Neural crest cell (in vitro differentiated cells): ENCODE measurements around the gene CDK11A. TPM values are rescaled to one million over a fixed set of nuclear protein-coding genes. Genes with fewer than 3 reads are reported as not detected.

Experiments used
- DNase-seq: peaks from one replicate; pipeline ENCODE4 v3.0.0; 2021; ENCODE audit warnings: low read depth, mixed read lengths, low spot score
- H3K27ac Mint-ChIP-seq: one replicate; pipeline ENCODE4 v1.8.0; 2021; ENCODE audit warnings: mild to moderate bottlenecking, mixed read lengths; ENCODE audit not compliant: unreplicated experiment
- H3K27me3 Mint-ChIP-seq: 2 replicates; pipeline ENCODE4 v1.8.0; 2021; ENCODE audit warnings: low read depth, mild to moderate bottlenecking, mixed read lengths
- H3K36me3 Mint-ChIP-seq: 2 replicates; pipeline ENCODE4 v1.8.0; 2021; ENCODE audit warnings: low read depth, mild to moderate bottlenecking, mixed read lengths
- H3K4me1 Mint-ChIP-seq: 2 replicates; pipeline ENCODE4 v1.8.0; 2021; ENCODE audit warnings: mixed read lengths
- H3K4me3 Mint-ChIP-seq: one replicate; pipeline ENCODE4 v1.8.0; 2021; ENCODE audit warnings: mild to moderate bottlenecking, mixed read lengths
- H3K9me3 Mint-ChIP-seq: 2 replicates; pipeline ENCODE4 v1.8.0; 2021; ENCODE audit warnings: mixed read lengths
- total RNA-seq: library from RNA; stranded (reverse); gene quantifications from 2 replicates; pipeline ENCODE4 v1.2.1, GENCODE V29; 2021
- TF ChIP-seq, protein P1 (sequence below): fragments of 200-600 bp; sonication (generic); conservative IDR thresholded peaks from 2 replicates; pipeline ENCODE4 v1.5.0; 2021; ENCODE audit warnings: antibody characterized with exemption, mild to moderate bottlenecking

Gene CDK11A
- total RNA-seq, 1 donor from 2014 or later, result 48.9 TPM

DNA sequence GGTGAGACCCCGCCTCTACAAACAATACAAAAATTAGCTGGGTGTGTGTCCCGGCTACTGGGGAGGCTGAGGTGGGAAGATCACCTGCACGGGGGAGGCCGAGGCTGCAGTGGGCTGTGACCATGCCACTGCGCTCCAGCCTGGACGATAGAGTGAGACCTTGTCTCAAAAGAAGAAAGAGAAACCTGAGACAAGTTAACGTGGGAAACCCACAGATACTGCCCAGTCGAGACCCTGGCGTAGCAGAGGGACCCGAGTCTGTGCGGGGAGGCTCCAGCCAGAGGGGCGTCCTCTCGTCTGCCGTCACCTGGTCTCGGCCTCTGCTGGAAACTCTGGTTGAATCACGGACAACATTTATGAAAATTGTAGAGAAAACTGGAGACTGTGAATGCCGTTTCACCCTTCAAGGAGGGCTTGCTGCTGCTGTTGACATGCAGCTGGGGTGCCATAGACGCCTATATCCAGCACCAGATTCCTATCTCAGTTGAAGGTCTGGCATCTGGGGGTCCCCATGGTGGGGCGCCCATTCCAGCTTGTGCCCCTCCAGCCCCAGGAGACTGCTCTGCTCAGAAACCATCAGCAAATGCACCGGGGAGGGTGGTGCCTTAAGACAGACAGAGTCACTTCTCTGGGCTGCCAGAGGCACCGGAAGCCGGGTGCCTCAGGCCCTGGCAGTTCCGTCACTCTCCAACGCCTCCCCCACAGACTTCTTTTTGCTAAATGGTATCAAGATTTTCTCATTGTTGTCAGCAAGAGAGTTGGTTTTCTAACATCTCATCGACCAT is 51.8 kb downstream of the CDK11A start:
- Mint-ChIP-seq H3K36me3 (peaks cover 4% of the 10 kb centered on the region), H3K27me3 (no peaks in the 10 kb centered on the region), H3K4me1 (no peaks in the 10 kb centered on the region), H3K9me3 (no peaks in the 10 kb centered on the region), H3K27ac (no peak overlapping the region), H3K4me3 (no peak overlapping the region)
- no peak for DNase-seq
- TF ChIP-seq, protein P1, sequence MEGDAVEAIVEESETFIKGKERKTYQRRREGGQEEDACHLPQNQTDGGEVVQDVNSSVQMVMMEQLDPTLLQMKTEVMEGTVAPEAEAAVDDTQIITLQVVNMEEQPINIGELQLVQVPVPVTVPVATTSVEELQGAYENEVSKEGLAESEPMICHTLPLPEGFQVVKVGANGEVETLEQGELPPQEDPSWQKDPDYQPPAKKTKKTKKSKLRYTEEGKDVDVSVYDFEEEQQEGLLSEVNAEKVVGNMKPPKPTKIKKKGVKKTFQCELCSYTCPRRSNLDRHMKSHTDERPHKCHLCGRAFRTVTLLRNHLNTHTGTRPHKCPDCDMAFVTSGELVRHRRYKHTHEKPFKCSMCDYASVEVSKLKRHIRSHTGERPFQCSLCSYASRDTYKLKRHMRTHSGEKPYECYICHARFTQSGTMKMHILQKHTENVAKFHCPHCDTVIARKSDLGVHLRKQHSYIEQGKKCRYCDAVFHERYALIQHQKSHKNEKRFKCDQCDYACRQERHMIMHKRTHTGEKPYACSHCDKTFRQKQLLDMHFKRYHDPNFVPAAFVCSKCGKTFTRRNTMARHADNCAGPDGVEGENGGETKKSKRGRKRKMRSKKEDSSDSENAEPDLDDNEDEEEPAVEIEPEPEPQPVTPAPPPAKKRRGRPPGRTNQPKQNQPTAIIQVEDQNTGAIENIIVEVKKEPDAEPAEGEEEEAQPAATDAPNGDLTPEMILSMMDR, result no peak

DNA sequence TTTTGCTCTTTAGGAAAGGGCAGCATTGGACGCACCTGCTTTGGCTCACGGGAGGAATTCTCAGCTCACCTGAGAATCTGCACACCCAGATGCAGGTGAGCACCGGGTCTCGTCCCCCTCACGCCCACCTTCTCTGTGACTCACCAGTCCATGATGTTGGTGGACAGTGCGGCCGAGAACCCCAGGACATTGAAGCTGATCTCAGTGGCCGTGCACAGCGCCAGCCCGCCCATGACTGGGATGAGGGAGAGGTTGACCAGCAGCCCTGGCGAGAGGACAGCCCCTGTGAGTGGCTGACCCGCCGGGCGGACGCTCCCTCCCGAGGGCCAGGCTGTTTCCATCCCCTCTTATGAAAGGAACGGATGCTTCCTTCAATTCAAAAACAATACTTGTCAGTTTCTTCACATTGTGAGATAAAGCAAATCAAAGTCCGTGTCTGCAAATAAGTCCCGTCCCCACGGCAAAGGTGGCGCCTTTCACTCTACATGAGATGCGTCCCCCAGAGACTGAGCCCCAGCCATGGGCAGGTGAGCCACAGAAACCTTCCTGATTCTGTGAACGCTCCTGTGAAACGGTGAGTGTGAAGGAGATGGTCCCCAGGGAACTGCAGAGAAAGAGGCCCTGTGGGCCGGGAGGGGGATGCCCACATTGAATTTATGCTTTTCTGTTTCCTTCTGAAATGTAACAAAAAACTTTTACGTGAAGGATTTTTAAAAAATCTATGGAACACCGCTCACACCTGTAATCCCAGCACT is 52.6 kb downstream of the CDK11A start:
- TF ChIP-seq, protein P1, result no peak
- Mint-ChIP-seq H3K4me1 (no peaks in the 10 kb centered on the region), H3K27me3 (no peaks in the 10 kb centered on the region), H3K36me3 (peaks cover 4% of the 10 kb centered on the region), H3K27ac (no peak overlapping the region), H3K4me3 (no peak overlapping the region), H3K9me3 (no peaks in the 10 kb centered on the region)
- no peak for DNase-seq

DNA sequence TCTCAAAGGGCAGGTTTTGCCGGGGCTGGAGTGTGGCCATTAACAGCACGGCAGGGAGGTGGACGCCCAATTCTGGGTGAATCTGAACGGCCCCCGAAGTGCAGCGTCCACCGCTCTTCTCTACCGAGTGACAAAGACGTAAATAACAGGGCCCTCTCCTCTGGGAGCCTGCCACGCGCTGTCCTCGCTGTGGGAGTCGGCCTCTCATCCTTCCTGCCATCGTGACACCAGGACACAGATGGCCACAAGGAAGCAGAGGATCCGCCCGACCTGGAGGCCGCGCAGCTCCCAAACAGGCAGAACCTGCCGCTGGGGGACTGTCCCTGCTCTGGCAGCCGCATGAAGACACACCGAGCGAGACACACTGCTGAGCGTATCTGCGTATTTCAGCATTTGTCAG is 53.3 kb downstream of the CDK11A start:
- Mint-ChIP-seq H3K9me3 (no peaks in the 10 kb centered on the region), H3K27ac (no peak overlapping the region), H3K36me3 (peaks cover 4% of the 10 kb centered on the region), H3K4me3 (no peak overlapping the region), H3K4me1 (no peaks in the 10 kb centered on the region), H3K27me3 (no peaks in the 10 kb centered on the region)
- DNase-seq, result no peak
- TF ChIP-seq, protein P1, result no peak

DNA sequence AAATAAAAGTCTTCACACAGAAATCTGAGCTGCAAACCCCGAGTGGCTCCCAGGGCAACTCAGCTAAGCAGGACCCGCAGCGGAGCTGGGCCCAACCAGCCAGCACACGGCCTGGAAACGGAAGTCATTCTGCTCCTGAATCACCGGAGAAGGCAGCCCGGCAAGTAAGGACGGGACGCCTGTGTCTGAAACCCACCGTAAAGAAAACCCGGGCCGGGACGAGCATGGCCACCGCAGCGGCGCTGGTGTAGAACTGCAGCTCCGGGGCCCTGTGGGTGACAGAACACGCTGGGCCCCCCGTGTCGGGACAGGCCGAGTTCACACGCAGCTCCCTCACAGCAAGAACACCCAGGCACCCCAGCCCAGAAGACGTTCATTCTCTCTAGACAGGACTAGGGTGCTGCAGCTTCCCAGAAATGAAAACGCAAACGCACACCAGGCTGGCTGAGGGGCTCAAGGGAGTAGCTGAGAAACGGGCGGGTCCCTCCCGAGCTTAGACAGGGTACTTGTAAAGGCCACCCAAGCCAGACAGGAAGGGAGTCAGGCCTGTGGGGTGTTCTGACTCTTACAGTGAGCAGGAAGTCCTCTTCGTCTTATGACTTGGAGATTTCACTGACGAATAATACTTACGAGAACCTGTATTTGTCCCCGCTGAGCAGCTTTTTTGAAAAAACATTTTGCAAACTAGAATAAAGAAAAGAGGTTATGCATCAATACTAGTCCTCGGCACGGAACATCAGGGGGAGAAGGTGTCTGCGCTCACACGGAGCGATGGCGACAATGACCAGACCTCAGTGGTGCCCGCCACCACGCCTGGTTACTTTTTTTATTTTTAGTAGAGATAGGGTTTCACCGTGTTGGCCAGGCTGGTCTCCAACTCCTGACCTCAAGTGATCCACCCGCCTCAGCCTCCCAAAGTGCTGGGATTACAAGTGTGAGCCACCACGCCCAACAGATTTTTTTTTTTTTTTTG is 54.4 kb downstream of the CDK11A start:
- Mint-ChIP-seq H3K27ac (no peak overlapping the region), H3K4me1 (no peaks in the 10 kb centered on the region), H3K36me3 (peaks cover 4% of the 10 kb centered on the region), H3K9me3 (no peaks in the 10 kb centered on the region), H3K27me3 (no peaks in the 10 kb centered on the region), H3K4me3 (no peak overlapping the region)
- TF ChIP-seq, protein P1, result no peak
- DNase-seq, result no peak

GRCh38 chr1:1666526-1666925 is 57.6 kb downstream of the CDK11A start:
- Mint-ChIP-seq H3K9me3 (no peaks in the 10 kb centered on the region), H3K27me3 (no peaks in the 10 kb centered on the region), H3K4me3 (no peak overlapping the region)

More at GRCh38 chr1:1666526-1666925, 57.6 kb downstream of the CDK11A start:
- Mint-ChIP-seq H3K4me1 (no peaks in the 10 kb centered on the region), H3K27ac (no peak overlapping the region), H3K36me3 (peaks cover 4% of the 10 kb centered on the region)
- no peak for DNase-seq
- TF ChIP-seq, protein P1, result no peak
